Measurements from ENCODE around the gene DNAL4. TPM values are rescaled to one million over a fixed set of nuclear protein-coding genes. Genes with fewer than 3 reads are reported as not detected.
"Not testable (repeated sequence)": the region's sequence is repeated elsewhere in the genome, so short reads cannot be mapped to it uniquely, and the experiment has no call there.

The DNAL4 gene
- polyA plus RNA-seq, 1 experiment, result 12.6 TPM

DNA sequence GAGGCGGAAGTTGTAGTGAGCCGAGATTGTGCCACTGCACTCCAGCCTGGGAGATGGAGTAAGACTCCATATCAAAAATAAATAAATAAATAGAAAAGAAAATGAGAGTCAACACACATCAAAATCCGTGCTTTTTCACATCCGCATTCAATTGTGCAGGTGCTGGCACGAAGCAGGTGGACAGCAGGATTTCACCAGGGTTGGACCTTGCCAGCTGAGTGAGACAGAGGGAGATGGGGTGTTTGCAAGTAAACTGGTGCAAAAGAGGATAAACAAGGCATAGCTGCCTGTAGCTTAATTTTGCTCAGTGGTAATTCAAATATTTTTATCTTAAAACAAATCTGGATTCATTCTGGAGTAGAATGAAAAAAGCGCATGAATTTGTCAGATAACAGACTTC is 23.3 kb upstream of the DNAL4 start:
- Histone ChIP-seq H3K27ac (ENCODE audit: low read depth, low read length) (no peak overlapping the region), H3K9me3 (ENCODE audit: control insufficient read depth, insufficient read depth, low read length) (no peaks in the 10 kb centered on the region), H3K27me3 (ENCODE audit: control insufficient read depth, insufficient read depth, low read length) (peaks cover 28% of the 10 kb centered on the region), H3K4me3 (ENCODE audit: low read depth, low read length) (no peak overlapping the region)
- TF ChIP-seq, protein P1, sequence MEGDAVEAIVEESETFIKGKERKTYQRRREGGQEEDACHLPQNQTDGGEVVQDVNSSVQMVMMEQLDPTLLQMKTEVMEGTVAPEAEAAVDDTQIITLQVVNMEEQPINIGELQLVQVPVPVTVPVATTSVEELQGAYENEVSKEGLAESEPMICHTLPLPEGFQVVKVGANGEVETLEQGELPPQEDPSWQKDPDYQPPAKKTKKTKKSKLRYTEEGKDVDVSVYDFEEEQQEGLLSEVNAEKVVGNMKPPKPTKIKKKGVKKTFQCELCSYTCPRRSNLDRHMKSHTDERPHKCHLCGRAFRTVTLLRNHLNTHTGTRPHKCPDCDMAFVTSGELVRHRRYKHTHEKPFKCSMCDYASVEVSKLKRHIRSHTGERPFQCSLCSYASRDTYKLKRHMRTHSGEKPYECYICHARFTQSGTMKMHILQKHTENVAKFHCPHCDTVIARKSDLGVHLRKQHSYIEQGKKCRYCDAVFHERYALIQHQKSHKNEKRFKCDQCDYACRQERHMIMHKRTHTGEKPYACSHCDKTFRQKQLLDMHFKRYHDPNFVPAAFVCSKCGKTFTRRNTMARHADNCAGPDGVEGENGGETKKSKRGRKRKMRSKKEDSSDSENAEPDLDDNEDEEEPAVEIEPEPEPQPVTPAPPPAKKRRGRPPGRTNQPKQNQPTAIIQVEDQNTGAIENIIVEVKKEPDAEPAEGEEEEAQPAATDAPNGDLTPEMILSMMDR (IDR thresholded peaks at IDR 0.05; ENCODE audit: low read depth, low read length), result no peak
- ChIA-PET POLR2A (no interaction called here), CTCF (no interaction called here)
- no peak for DNase-seq (ENCODE audit: low read depth, low spot score)

DNA sequence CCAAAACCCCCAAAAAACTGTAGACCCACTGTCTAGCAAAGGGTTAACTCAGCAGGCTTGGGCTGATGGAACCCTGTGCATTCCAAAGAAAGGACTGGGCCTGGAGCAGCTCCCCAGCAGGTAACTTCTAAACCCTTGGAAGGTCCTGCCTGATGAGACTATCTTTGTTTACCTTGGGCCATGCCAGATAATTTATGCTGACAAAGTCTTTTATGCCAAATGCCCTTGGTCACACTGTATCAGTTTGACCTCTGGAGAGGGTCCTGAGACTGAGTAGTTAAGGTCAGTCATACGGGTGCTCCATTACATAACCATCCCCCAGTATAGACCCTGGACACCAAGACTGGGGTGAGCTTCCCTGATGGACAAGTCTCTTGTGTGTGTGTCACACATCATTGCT is 21.9 kb upstream of the DNAL4 start:
- Histone ChIP-seq H3K9me3 (ENCODE audit: control insufficient read depth, insufficient read depth, low read length) (no peaks in the 10 kb centered on the region), H3K27ac (ENCODE audit: low read depth, low read length) (no peak overlapping the region), H3K4me3 (ENCODE audit: low read depth, low read length) (no peak overlapping the region), H3K27me3 (ENCODE audit: control insufficient read depth, insufficient read depth, low read length) (peaks cover 41% of the 10 kb centered on the region)
- TF ChIP-seq, protein P1 (IDR thresholded peaks at IDR 0.05; ENCODE audit: low read depth, low read length), result no peak
- no peak for DNase-seq (ENCODE audit: low read depth, low spot score)
- CTCF ChIA-PET, result no interaction called here
- POLR2A ChIA-PET, result no interaction called here

DNA sequence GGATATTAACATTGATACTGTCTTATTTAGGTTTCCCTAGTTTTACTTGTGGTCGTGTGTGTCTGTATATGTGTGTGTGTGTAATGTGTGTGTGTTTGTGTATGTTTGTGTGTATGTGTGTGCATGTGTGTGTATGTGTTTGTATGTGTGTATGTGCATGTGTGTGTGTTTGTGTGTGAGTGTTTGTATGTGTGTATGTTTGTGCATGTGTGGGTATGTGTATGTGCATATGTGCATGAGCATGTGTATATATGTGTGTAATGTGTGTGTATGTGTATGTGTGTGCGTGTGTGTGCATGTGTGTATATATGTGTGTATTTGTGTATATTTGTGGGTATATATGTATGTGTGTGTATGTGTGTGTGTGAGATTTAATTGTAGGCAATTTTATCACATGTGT is 17.3 kb upstream of the DNAL4 start:
- CTCF ChIA-PET, result no interaction called here
- peaks cover 3% of the 10 kb centered on the region; the same call in 1 of the 2 replicates for H3K9me3 ChIP-seq (ENCODE audit: control insufficient read depth, insufficient read depth, low read length)

DNA sequence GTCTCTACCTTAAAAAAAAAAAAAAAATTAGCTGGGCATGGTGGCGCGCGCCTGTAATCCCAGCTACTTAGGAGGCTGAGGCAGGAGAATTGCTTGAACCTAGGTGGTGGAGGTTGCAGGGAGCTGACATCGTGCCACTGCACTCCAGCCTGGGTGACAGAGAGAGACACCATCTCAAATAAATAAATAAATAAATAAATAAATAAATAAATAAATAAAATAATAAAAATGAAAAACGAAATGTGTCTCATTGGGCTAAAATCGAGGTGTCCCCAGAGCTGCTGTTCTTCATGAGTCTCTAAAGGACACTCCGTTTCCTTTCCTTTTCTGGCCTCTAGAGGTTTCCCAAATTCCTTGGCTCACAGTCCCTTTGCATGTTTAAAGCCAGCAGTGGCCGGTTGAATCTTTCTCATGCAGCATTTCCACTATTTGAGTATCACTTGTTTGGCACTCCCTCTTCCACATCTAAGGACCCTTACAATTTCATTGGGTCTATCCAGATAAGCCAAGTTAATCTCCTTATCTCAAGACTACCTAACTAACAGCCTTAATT is 11.2 kb upstream of the DNAL4 start:
- CTCF ChIA-PET; H3K27me3 ChIP-seq (ENCODE audit: control insufficient read depth, insufficient read depth, low read length); POLR2A ChIA-PET; DNase-seq (ENCODE audit: low read depth, low spot score); H3K4me3 ChIP-seq (ENCODE audit: low read depth, low read length); H3K9me3 ChIP-seq (ENCODE audit: control insufficient read depth, insufficient read depth, low read length); H3K27ac ChIP-seq (ENCODE audit: low read depth, low read length): not testable (repeated sequence)

More for the DNA sequence above, 17.3 kb upstream of the DNAL4 start:
- H3K27me3 ChIP-seq (ENCODE audit: control insufficient read depth, insufficient read depth, low read length), result peaks cover 37% of the 10 kb centered on the region
- DNase-seq (ENCODE audit: low read depth, low spot score), result no peak
- TF ChIP-seq, protein P1 (IDR thresholded peaks at IDR 0.05; ENCODE audit: low read depth, low read length), result no peak
- POLR2A ChIA-PET, result no interaction called here
- no peak overlapping the region for H3K27ac ChIP-seq (ENCODE audit: low read depth, low read length)
- H3K4me3 ChIP-seq (ENCODE audit: low read depth, low read length), result no peak overlapping the region

DNA sequence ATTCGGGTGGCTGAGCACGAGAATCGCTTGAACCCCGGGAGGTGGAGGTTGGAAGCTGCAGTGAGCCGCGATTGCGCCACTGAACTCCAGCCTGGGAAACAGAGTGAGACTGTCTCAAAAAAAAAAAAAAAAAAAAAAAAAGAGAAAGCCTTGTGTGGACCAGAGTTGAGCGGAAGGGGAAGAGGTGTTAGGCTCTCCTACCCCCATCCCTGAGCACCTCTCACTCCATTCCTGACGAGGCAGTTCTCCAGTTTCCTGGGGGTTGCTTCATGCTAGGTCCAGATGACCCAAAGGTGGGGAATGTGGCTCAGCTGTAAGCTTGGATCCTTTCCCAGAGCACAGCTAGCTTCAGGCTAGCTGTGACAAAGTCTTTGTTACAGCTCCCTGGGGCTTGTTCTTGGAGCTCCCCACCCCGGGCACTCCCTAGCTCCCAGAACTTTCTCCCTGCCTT is 8.8 kb upstream of the DNAL4 start:
- ChIA-PET CTCF (interaction anchor here (0.6 to 3.3 kb wide), 4 partner anchors 34 to 514 kb away, joined by 3 to 20 read pairs (median 6); no protein-coding TSS in a partner anchor), POLR2A (interaction anchor here (0.6 to 0.8 kb wide), 2 partner anchors 37 to 283 kb away, joined by 3 to 5 read pairs; no protein-coding TSS in a partner anchor)
- no peak overlapping the region for H3K4me3 ChIP-seq (ENCODE audit: low read depth, low read length)
- H3K27ac ChIP-seq (ENCODE audit: low read depth, low read length), result no peak overlapping the region
- DNase-seq (ENCODE audit: low read depth, low spot score), result peak; percentile 85
- H3K27me3 ChIP-seq (ENCODE audit: control insufficient read depth, insufficient read depth, low read length), result peaks cover 2% of the 10 kb centered on the region
- H3K9me3 ChIP-seq (ENCODE audit: control insufficient read depth, insufficient read depth, low read length), result peaks cover 2% of the 10 kb centered on the region; the same call in 1 of the 2 replicates
- TF ChIP-seq, protein P1 (IDR thresholded peaks at IDR 0.05; ENCODE audit: low read depth, low read length), result no peak
